Kidney (tissue), 14 donors: ENCODE results near the gene PORCN. TPM values are rescaled to one million over a fixed set of nuclear protein-coding genes. Genes with fewer than 3 reads are reported as not detected.
A peak's percentile ranks its signal among the peaks of the same experiment; 100 is the strongest.

Experiments
- DNase-seq, 5 donors: peaks; one replicate each; pipeline ENCODE4 v3.0.0-alpha.2; 2013 to 2020
- FAIRE-seq: peaks from 2 replicates; lab custom pipeline; 2012; peaks lifted over from hg19 to GRCh38; lab: Jason Lieb, UNC
- H3K27ac ChIP-seq, 2 donors: one replicate each; pipeline ENCODE4 v1.7.0; 2013; ENCODE audit warnings: low read depth in 2 of 2, low read length in 2 of 2, inconsistent platforms in 1 of 2
- H3K27me3 ChIP-seq: one replicate; pipeline ENCODE4 v1.7.1; 2013; ENCODE audit warnings: low read length, inconsistent platforms; ENCODE audit not compliant: control insufficient read depth, insufficient read depth
- H3K36me3 ChIP-seq, 3 donors: one replicate each; pipeline versions ENCODE4 v1.7.0 to v1.7.1; 2013; ENCODE audit warnings: low read length in 3 of 3, control low read depth in 1 of 3, inconsistent platforms in 1 of 3; ENCODE audit not compliant: insufficient read depth in 3 of 3, control insufficient read depth in 2 of 3
- H3K4me1 ChIP-seq, 3 donors: one replicate each; pipeline versions ENCODE4 v1.7.0 to v1.7.1; 2013; ENCODE audit warnings: low read length in 3 of 3, inconsistent platforms in 1 of 3, low read depth in 1 of 3; ENCODE audit not compliant: control insufficient read depth in 2 of 3, insufficient read depth in 2 of 3
- H3K4me3 ChIP-seq, 3 donors: one replicate each; pipeline versions ENCODE4 v1.7.0 to v1.8.1; 2013; ENCODE audit warnings: low read length in 3 of 3, control low read depth in 1 of 3, inconsistent platforms in 1 of 3
- H3K9ac ChIP-seq, 3 donors: one replicate each; pipeline versions ENCODE4 v1.7.0 to v1.7.1; 2013; ENCODE audit warnings: low read length in 3 of 3, control low read depth in 1 of 3, inconsistent platforms in 1 of 3
- H3K9me3 ChIP-seq, 3 donors: one replicate each; pipeline versions ENCODE4 v1.7.0 to v1.7.1; 2013; ENCODE audit warnings: low read length in 3 of 3, control low read depth in 1 of 3, inconsistent platforms in 1 of 3; ENCODE audit not compliant: control insufficient read depth in 2 of 3, insufficient read depth in 1 of 3
- CTCF ChIP-seq: IDR thresholded peaks from 3 replicates; pipeline ENCODE4 v1.5.1; 2012; ENCODE audit warnings: mild to moderate bottlenecking, moderate library complexity, borderline replicate concordance; ENCODE audit not compliant: insufficient read depth; ENCODE audit errors: extremely low read depth
- intact Hi-C: fragments of 100-400 bp; cut with DNase I; formaldehyde crosslinking; loops from one replicate; pipeline ENCODE4 v1.11.1; 2022
- polyA plus RNA-seq: library from polyadenylated mRNA; stranded (reverse); fragments of 350-450 nt; fragmentation: Illumina TruSeq; extraction: RNeasy Lipid Tissue Mini Kit (QIAGEN cat#74804); gene quantifications from one replicate; pipeline ENCODE4 v1.2.3, GENCODE V29; 2014; ENCODE audit warnings: low read depth, low replicate concordance; ENCODE audit not compliant: insufficient read depth
- total RNA-seq: library from RNA; stranded (reverse); fragmentation: NEBNext Ultra II Directional; extraction: Animal tissue kit (Norgen Biotek cat#: 25700); gene quantifications from one replicate; pipeline ENCODE4 v1.2.1, GENCODE V29; 2021
- donor health status: control.
- donor health status: control.
- donor health status: control.
- donor health status: control.
- donor health status: control.
- donor health status: DM: yes; HTN: yes; CAD: no.
- donor health status: Normal renal cell carcinoma (clear cell type).

Gene PORCN
- total and polyA plus RNA-seq, 2 donors from 2014 or later, result 8.9 to 11.7 TPM

- Histone ChIP-seq H3K4me3 (peak overlapping the region; percentile 67 to 85 (median 84)), H3K36me3 (no peaks in the 10 kb centered on the region), H3K4me1 (peaks cover 0 to 2% (median 0%) of the 10 kb centered on the region in 3 donors), H3K9me3 (no peaks in the 10 kb centered on the region), H3K27ac (peak overlapping the region in 1 of 2 donors; percentile 57), H3K9ac (peak overlapping the region in 1 of 3 donors; percentile 38), H3K27me3 (no peaks in the 10 kb centered on the region)
- no peak for TF ChIP-seq CTCF
- FAIRE-seq (no peak), DNase-seq (no peak)
- intact Hi-C loops, result no loop called here
Observed at GRCh38 chrX:48520976-48521352, 12.2 kb downstream of the PORCN start.

- Histone ChIP-seq H3K9me3 (no peaks in the 10 kb centered on the region), H3K36me3 (peaks cover 0 to under 1% (median 0%) of the 10 kb centered on the region in 3 donors), H3K27ac (peak within 1 kb of the TSS; percentile 23 to 57), H3K27me3 (no peaks in the 10 kb centered on the region), H3K4me3 (peak within 1 kb of the TSS; percentile 67 to 85 (median 84)), H3K9ac (peak within 1 kb of the TSS; percentile 48 to 89 (median 63)), H3K4me1 (peaks cover 0 to 2% (median 0%) of the 10 kb centered on the region in 3 donors)
- no peak for TF ChIP-seq CTCF
- DNase-seq (peak; percentile 93 to 97 (median 95)), FAIRE-seq (peak; percentile 87)
- intact Hi-C loops, result no loop called here
Observed at GRCh38 chrX:48521353-48522243, 12.8 kb downstream of the PORCN start, which contains the start of gene EBP. EBP (plus strand) TSS chrX:48521808; CDS start chrX:48523772, 1,964 bp downstream.

- Histone ChIP-seq H3K4me1 (peaks cover 0 to 2% (median 0%) of the 10 kb centered on the region in 3 donors), H3K9ac (peak overlapping the region; percentile 48 to 89 (median 63)), H3K36me3 (peaks cover 0 to 6% (median 3%) of the 10 kb centered on the region in 3 donors), H3K27ac (peak overlapping the region in 1 of 2 donors; percentile 23), H3K27me3 (no peaks in the 10 kb centered on the region), H3K4me3 (peak overlapping the region; percentile 67 to 85 (median 75)), H3K9me3 (no peaks in the 10 kb centered on the region)
- FAIRE-seq, result no peak
- DNase-seq, result peak in 4 of 5 donors; percentile 21 to 50 (median 32)
- intact Hi-C loops, result no loop called here
- TF ChIP-seq CTCF, result no peak
Observed at GRCh38 chrX:48522291-48522690, 13.5 kb downstream of the PORCN start.
